IPS-NIHi7 (cell line): ENCODE data around the gene LCTL.

ENCODE experiments used
- DNase-seq: peaks from one replicate; pipeline ENCODE4 v3.0.0; 2012; ENCODE audit warnings: mixed read lengths; ENCODE audit errors: extremely low spot score

LCTL gene

DNA sequence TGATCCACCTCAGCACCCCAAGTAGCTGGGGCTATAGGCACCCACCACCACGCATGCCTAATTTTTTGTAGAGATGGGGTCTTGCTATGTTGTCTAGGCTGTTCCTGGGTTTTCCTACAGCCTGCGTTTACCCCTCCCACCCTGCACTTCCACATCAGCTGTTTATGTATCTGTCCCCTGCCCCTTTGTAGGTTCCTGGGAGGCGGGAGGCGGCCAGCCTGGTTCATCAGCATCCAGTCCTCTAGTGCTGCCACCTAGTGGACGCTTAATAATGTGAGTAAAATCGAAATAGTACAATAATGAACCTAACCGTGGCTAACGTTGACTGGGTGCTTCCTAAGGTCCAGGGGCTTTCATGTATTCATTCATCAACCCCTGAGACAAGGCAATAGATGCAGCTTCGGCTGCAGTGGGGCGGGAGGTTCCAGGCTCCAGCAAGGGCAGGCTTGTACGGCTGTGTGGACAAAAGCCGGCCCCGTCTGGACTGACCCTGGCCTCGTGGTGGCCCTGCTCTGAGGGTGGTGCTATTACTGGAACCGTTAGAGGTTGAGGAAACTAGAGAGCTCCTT, 1.2 kb upstream of the LCTL start:
- DNase-seq: peak; percentile 90

DNA sequence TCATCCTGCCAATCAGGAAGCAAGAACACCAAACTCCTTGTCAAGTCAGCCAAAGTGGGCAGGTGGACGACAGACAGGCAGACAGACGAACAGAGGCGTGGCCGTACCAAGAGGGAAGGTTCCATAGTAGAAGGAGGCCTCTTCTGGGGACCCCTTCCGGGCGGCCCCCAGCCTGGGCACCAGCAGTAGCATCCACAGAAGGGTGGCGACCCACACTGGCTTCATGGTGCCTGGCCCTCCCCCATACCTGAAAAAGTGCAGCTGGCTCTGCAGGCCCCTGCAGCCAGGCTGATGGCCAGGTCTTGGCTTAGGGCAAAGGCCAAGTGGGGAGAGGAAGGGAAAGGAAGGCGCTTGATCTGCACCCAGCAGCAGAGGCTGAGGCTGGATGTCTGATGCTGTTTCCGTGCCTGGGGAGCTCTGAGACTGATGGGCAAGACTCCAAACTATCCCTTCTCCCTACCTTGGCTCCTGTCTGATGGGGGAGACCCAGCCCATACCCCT, 607 bp downstream of the LCTL start:
- no peak for DNase-seq

DNA sequence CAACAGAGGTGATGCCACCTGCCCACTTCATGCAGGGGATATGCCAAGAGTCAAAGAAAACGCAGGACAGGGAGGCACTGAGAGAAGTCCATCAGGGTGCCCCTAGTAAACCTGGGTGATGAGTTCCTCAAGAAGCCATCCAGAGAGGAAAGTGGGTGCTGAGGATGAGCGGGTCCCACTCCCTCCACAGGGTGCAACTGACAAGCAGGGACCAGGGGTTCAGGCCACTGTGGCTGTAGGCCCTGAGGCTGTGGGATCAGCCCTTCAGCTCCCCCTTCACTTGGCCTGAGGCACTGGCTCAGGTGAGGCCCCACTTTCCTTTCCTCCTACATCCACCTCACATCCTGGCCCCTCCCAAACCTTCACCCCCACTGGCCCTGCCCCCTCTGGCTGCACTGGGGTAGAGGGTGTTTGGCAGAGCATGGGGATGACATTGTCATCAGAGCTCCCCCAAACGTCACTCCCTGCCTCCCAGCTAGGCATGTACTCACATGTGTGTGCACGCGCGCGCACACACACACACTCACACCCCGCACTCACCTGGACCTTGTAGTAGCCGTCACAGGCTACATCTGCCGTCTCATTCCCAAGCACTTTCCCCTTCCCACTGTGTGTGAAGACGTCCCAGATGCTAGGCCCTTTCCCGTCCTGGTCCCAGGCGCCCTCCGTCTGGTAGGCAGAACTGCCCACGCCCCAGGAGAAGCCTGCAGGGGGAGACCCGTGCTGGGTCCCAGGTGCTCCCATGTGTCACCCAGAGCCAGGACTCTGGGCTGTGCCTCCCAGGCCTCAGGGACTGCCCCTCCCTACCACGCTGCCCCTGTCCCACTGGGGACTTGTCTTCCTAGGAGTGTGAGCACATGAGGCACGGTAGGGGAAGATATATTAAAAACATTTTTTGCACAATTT, 1.4 kb downstream of the LCTL start:
- no peak for DNase-seq

DNA sequence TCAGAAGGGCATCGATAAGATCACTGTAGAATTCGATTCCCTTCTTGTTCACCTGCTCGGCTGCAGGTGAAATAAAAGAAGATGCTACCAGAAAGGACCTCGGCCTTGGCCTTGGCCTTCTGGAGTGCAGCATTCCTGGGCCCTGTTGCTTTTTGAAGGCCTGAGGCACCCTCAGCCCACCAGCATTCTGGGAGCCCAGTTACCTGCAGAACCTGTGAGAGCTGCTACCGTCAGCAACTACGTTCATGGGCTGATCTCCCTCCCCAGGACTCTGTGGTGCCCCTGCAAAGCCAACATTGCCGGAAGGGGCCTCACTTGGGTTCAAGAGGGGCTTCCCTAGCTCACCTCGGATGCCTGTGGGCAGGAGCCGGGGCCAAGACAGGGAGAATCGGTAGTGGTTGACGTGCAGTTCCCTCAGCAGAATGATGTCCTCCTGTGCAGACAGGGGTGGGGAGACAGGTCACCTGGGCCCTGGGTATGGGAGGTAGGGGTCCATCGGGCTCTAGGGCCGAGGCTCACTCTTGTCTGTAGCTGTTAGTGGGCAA, 2.2 kb downstream of the LCTL start:
- DNase-seq: no peak

DNA sequence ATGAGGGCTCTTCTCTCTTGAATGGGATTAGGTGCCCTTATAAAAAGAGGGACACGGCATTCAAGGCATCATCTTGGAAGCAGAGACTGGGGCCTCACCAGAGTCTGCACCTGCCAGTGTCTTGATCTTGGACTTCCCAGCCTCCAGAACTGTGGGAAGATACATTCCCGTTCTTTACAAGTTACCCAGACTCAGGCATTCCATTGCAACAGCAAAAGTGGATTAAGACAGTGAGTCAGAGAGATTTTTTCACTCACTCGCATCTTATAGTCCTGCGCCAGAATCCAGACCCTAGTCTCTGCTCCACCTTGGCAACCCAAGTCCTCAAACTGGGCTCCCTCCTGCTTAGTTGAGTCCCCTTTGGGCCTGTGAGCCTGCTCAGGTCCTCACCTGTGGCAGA, 2.7 kb downstream of the LCTL start:
- no peak for DNase-seq

DNA sequence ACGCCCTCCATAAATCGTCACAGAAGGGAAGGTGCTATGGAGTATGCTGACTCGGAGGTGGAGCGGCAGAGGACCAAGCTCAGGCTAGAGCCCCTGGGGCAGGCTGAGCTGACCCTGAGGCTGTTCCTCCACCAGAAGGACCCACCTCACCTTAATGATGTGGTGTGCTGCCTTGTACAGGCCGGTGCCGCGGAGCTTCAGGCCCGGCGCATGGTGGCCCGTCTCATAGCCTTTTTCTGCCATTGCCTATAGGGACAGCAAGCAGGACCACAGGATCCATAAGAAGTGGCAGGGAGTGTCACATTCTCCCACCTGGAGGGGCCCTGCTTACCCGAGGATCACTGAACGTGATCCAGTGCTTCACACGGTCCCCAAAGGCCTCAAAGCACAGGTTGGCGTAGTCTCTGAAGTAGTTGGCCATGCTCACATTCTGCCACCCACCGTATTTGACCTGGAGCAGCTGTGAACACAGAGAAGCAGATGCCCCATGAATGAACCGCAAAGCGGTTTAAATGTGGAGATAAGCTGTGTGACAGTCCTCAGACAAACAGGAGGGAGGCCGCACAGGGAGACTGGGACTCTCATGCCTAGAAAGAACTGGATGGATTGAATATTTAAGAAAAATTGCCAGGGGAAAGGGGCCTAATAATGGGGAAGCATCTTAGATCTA, 4.8 kb downstream of the LCTL start:
- no peak for DNase-seq

DNA sequence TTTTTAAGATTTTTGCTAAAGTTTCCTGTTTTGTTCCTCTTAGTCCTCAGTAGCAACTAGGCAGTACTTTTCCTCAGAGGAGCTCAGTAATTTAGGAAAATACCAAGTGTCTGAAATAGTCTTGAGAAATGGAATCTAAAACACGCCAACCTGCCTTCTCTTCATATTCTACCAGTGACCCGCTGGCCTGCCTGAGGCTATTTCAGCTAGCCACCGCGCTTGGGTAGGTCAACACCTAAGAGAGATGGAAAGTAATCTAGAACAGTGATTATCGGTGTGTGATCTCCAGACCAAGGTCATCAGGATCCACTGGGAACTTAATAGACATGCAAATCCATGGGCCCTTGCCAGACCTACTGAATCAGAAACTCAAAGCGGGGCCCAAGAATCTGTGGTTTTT, 7.5 kb downstream of the LCTL start:
- no peak for DNase-seq

DNA sequence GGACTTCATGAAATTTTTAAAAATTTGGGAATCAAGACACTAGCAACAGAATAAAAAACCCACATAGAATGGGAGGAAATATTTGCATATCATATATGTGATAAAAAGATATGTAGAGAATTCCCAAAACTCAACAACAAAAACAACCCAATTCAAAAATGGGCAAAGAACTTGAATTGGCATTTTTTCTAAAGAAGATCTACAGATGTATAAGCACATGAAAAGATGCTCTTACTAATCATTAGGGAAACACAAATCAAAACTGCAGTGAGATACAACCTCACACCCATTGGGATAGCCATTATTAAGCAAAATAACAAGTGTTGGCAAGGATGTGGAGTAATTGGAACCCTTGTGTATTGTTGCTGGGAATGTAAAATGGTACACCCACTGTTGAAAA, 10.1 kb downstream of the LCTL start:
- no peak for DNase-seq

DNA sequence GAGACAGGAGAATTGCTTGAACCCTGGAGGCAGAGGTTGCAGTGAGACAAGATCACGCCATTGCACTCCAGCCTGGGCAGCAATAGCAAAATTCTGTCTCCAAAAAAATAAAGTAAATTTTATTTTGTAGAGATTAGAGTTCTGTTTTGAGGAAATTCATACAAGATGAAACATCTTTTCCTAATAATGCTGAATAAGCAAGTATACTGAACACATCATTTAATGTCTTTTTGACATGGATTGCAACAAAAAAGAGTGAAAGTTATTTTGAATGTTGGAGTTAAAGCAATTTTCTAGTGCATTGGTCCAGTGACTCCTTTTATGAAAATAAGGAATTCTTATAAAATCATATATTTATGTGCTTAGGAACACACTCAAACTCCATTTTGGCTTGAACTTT, 20.5 kb downstream of the LCTL start:
- DNase-seq: no peak

DNA sequence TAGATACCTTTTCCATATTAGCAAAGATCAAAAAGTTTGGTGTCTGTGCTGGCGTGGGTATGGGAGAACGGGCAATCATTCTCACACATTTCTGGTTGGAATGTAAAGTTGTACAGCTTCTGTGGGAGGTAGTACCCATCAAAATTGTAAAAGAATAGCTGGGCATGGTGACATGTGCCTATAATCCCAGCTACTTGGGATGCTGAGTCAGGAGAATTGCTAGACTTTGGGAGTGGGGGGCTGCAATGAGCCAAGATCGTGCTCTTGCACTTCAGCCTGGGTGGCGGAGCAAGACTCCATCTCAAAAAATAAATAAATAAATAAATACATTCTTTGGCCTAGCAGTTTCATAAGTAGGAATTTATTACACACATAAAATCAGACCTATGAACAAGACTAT, 22.9 kb downstream of the LCTL start:
- no peak for DNase-seq

DNA sequence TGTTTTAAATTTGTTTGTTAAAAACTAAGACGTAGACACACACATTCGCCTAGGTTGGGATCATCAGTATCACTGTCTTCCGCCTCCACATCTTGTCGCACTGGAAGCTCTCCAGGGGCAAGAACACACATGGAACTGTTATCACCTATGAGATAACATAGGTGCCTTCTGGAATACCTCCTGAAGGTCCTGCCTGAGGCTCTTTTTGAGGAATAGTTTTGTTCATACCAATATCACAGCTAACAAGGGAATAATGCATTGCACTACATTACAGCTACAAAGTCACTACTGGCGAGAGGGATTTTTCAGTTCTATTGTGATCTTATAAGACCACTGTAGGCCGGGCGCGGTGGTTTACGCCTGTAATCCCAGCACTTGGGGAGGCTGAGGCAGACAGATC, 30.7 kb downstream of the LCTL start:
- DNase-seq: no peak

DNA sequence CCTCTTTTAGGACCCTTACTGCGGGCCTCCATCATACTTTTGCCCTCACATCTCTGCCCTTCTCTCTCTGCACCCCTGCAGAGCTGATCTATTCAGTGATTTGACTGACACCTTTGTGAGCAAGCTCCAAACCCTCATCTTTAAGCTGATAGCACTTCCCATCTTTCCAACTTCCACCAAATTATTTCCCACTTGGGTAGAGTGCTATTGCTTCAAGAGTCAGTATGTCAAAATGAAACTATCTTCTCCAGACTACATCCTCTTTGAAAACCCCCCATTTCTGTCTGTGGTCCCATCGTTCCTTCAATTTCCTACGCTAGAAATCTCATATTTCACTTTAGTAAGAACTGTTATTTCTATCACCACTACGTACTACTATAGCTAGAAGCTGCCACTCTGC, 41.0 kb downstream of the LCTL start:
- DNase-seq: no peak

DNA sequence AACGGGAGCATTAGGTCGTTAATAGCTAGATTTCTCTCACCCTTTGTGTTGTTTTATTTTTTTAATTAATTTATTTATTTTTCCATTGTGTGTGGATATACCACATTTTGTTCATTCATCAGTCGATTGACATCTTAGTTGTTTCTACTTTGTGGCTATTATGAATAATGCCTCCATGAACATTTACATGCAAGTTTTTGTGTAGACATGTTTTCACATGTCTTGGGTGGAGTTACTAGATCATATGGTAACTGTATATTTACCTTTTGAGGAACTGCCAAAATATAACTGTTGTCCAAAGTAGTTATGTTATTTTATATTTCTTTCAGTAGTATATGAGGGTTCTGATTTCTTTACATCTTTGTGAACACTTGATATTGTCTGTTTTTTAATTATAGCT, 41.9 kb downstream of the LCTL start:
- DNase-seq: no peak

DNA sequence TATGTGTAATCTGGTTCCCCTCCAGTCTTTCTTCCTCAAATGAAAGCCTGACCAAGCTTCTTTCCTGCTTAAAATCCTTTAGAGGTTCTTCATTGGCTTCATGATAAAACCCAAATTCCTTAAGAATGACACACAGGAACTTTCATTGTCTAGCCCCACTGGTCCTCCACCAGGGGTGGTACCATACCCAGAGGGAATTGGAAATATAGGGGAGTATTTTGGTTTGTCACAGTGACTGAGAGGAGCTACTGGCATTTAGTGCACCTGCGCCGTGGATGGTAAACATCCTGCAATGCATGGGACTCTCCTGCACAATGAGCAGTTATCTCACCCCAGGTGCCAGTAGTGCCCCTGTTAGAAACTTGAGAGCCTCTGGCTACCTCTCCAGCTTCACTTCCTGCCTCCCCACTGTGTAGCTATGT, 49.9 kb downstream of the LCTL start:
- DNase-seq: peak; percentile 11

DNA sequence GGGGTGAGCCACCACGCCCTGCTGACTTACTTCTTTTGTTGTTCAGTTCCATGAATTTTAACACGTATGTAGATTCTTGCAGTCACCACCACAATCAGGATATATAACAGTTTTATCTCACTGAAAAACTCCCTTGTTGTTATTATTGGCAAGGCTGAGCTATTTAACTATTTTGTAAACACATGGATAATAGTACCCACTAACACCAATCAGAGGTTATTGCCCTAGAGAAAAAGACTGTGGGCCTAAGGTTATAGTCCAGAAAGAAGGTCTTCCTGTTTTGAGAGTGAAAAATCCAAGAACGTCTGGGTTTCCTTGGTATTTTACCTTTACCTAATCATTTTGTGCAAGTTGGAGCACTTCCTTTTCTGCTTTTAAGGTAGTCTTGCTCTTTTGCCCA, 51.2 kb downstream of the LCTL start:
- DNase-seq: no peak

DNA sequence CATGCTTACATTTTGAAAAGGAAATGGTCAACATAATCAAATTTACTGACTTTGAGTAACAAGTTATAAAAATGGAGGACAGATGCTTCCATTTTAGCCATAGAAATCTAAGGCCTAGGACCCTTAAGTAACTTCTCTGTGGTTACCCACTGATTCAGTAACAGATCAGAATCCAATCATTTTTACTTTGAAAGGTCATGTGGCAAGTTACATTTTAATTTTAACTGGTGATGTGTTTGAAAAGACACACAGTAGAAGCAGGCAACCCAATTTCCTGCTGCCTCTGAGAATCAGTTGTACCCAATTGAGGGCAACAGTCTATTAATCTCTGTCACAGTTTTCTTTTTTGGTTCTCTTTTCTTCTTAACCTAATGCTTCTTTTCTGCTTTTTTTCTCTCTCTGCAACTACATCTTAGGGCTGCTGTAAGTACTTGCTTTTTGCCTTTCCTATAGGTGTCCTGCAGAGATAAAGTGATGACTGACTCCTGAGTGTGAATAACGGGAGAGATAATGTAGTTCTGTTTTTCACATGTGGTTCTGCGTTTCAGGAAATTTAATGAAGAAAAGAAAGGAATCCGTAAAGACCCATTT, 57.4 kb downstream of the LCTL start:
- no peak for DNase-seq

DNA sequence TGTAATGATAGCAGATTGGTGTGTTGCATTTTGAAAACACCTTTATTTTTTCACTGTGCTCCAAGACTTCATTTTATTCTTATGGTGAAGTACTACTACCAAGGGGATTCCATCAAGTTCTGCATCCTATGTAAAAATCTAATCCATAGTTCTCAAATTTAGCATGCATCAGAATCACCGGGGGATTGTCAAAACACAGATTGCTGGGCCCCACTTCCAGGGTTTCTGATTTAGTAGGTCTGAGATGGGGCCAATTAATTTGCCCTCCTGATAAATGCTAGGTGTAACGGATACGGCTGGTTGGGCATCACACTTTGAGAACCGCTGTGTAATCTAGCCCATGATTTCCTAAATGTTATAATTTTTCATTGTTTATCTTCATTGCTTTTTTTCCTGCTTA, 60.0 kb downstream of the LCTL start:
- DNase-seq: no peak

DNA sequence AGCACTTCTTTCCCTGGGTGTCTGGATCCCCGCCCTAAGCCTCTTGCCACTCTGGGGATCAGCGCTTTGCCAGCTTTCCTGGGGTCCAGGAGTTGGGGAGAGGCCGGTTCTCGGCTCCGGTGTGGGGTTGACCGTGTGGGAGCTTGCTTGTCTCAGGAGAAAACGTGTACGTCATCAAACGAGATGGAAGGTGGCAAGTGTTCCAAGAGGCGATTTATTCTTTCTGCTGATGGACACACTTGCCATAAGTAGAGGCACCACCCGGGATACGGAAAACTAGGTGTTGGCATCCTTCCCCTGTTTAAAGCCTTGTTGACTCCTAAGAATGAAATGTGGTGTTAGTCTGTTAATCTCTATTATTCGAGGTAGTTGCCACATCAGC, 60.4 kb downstream of the LCTL start:
- no peak for DNase-seq

DNA sequence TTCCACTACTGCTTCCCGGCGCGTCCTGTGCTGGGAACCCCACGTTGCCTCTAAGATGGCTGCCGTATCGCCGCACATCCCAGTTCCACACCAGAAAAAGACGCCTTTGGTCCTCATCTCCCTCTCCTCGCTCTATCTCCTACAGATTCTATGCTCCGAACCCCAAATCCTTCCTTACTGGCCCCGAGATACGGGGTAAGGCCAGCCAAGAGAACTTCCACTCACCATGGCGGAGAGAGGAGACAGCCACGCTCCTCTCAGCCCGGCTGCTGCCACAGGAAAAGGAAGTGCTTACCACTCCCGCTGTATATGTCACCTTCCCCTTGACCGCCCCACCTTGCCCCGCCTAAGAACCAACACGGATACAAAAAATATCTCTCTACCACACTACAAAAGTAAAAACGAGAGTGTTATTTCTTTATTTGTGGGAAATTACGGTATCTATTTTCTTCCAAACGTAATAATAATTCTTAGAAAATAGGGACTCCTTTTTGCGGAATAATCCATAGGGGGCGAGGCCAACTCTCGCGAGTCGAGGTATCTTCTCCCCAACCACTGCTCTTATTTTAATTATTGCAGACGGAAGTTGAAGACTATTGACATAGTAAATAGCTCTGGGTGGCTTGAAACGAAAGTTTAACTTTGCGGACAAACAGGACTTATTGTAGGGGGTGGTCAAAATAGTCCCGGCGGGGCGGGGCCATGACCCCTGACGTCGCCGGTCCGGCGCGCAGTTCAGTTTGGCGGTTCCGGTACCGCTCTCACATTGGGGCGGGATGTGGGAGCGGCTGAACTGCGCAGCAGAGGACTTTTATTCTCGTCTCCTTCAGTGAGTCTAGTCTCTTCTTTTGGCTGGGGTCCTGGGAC, 61.0 kb downstream of the LCTL start, which contains the start of the genes RPL4 and ZWILCH:
Gene RPL4, minus strand, starts transcription at position 293 of the 867 bp plus-strand sequence. Its CDS starts 65 bp downstream, at position 228.
Gene ZWILCH, plus strand, starts transcription at position 764 of the 867 bp plus-strand sequence. Its CDS starts 13 bp downstream, at position 777.
- peak; percentile 67 for DNase-seq

DNA sequence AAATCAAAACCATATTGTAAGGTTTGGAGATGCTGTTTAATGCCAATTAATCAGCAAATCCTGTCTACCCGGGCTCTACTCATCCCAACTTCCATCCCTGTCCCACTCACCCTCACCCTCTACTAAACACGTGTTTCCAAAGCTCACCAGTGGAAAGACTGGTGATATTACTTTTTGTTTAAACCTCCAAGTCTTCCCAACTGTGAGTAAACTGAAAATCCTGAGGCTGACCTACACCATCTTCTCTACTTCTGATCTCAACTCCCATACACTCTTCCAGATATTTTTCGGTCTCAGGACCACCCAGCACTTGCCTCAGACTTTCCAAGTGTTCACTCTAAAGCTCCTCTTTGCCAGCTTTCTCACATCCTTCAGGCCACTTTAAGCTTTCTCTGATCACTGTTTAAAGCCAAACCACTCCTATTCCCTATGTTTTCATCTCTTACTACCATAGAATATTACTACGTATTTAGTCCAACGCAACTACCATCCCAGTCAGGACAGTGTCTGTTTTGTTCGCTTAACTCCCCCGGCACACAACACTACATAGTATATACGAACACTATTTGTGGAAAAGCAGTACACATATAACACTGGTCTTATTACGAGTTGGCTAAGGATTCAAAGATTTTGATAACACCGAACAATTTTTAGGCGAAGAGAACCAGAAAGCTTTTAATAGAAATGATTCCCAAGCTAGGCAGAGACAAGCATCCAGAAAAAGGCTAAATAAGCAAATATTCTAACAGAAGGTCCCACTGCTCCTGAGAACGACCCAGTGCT, 61.8 kb downstream of the LCTL start:
- no peak for DNase-seq
